Stomach (tissue), 9 donors: ENCODE measurements around the gene METRN. TPM values are rescaled to one million over a fixed set of nuclear protein-coding genes. Genes with fewer than 3 reads are reported as not detected.

Experiments used
- DNase-seq, 2 donors: peaks; one replicate each; pipeline versions ENCODE4 v3.0.0 to v3.0.0-alpha.2; 2013 to 2019
- H3K27ac ChIP-seq, 5 donors: fragments of 200-600 bp in 4 of 5; sonication (generic) in 4 of 5; one replicate each; pipeline ENCODE4 v1.5.1; 2013 to 2019; ENCODE audit warnings: mild to moderate bottlenecking in 1 of 5, moderate library complexity in 1 of 5
- H3K27me3 ChIP-seq, 3 donors: fragments of 200-600 bp; sonication (generic); one replicate each; pipeline ENCODE4 v1.5.1; 2017 to 2019; ENCODE audit warnings: mixed run types in 1 of 3
- H3K36me3 ChIP-seq, 4 donors: fragments of 200-600 bp; sonication (generic); 1 replicate in 3 of 4; 2 replicates in 1 of 4; pipeline ENCODE4 v1.5.1; 2016 to 2019
- H3K4me1 ChIP-seq, 4 donors: fragments of 200-600 bp; sonication (generic); one replicate each; pipeline ENCODE4 v1.5.1; 2016 to 2019
- H3K4me3 ChIP-seq, 4 donors: fragments of 200-600 bp; sonication (generic) in 3 of 4; one replicate each; pipeline ENCODE4 v1.5.1; 2016 to 2019; ENCODE audit warnings: mild to moderate bottlenecking in 1 of 4
- H3K9me3 ChIP-seq, 4 donors: fragments of 200-600 bp; sonication (generic); one replicate each; pipeline ENCODE4 v1.5.1; 2016 to 2019
- CTCF ChIP-seq, 7 experiments: fragments of 450-650 bp in 4 of 7; fragments of 200-600 bp in 3 of 7; sonication (generic) in 3 of 7; IDR thresholded peaks; one replicate each; pipeline ENCODE4 v1.5.1; 2016 to 2019; ENCODE audit warnings: antibody characterized with exemption in 7 of 7, control low read depth in 2 of 7, mild to moderate bottlenecking in 1 of 7
- EP300 ChIP-seq: sonication (generic); formaldehyde crosslinking; IDR thresholded peaks from one replicate; pipeline ENCODE4 v1.6.1; 2017; ENCODE audit warnings: antibody characterized with exemption
- POLR2A ChIP-seq, 4 donors: fragments of 450-650 bp; IDR thresholded peaks; one replicate each; pipeline ENCODE4 v1.6.1; 2016; ENCODE audit warnings: antibody characterized with exemption in 4 of 4, control low read depth in 2 of 4, mild to moderate bottlenecking in 1 of 4, moderate library complexity in 1 of 4
- POLR2AphosphoS5 ChIP-seq, 3 donors: sonication (generic); formaldehyde crosslinking; IDR thresholded peaks; one replicate each; pipeline ENCODE4 v1.6.1; 2016; ENCODE audit warnings: antibody characterized with exemption in 3 of 3
- WGBS, 5 donors: extraction: QIAGEN DNeasy Blood & Tissue Kit in 3 of 5; methylation state at CpG; one replicate each; pipeline versions ENCODE4 v1.1.5 to v1.1.7; 2013 to 2018; 5-methylcytosine and 5-hydroxymethylcytosine counted together
- intact Hi-C: fragments of 100-400 bp; cut with DNase I; formaldehyde crosslinking; loops from one replicate; pipeline ENCODE4 v1.15.1; 2023; ENCODE audit warnings: low total_unique reads
- polyA plus RNA-seq, 3 donors: library from polyadenylated mRNA; stranded (reverse); fragments of 200-250 nt; gene quantifications; one replicate each; pipeline ENCODE4 v1.2.3, GENCODE V29; 2013
- total RNA-seq, 5 donors: library from RNA; depleted of rRNA; stranded (reverse); fragments of >200 nt; gene quantifications; one replicate each; pipeline versions ENCODE4 v1.1.0 to v1.2.3, GENCODE V29; 2014 to 2016
- donor health status: healthy with polysubstance abuse.
- donor health status: Bipolar disorder and iron deficiency.
- donor health status: healthy.

The METRN gene
- total and polyA plus RNA-seq, 8 donors, result 7.1 to 79.7 (median 34.4) TPM

- TF ChIP-seq CTCF (IDR thresholded peaks at IDR 0.05) (no peak), EP300 (no peak), POLR2AphosphoS5 (IDR thresholded peaks at IDR 0.05) (no peak), POLR2A (IDR thresholded peaks at IDR 0.05) (no peak)
Measured at GRCh38 chr16:717450-718245, 2.7 kb downstream of the METRN start.

GRCh38 chr16:718389-718788 is 3.5 kb downstream of the METRN start:
- peaks cover 0 to 41% (median 5%) of the 10 kb centered on the region in 3 donors for H3K27me3 ChIP-seq
- H3K4me1 ChIP-seq, result peaks cover 40 to 70% (median 67%) of the 10 kb centered on the region in 4 donors
- intact Hi-C loops, result no loop called here
- no peak for DNase-seq
- H3K9me3 ChIP-seq, result no peaks in the 10 kb centered on the region
- no peak overlapping the region for H3K4me3 ChIP-seq
- peaks cover 0 to 14% (median 0%) of the 10 kb centered on the region in 4 donors for H3K36me3 ChIP-seq
- no peak for TF ChIP-seq CTCF (IDR thresholded peaks at IDR 0.05)
- TF ChIP-seq POLR2AphosphoS5 (IDR thresholded peaks at IDR 0.05), result no peak
- TF ChIP-seq POLR2A (IDR thresholded peaks at IDR 0.05), result no peak
- no peak for TF ChIP-seq EP300
- no peak overlapping the region for H3K27ac ChIP-seq
- WGBS, 5 donors, result 79 to 87% (median 84%) methylated on average over 6 to 9 of the region's 9 CpGs

More at GRCh38 chr16:717450-718245, 2.7 kb downstream of the METRN start:
- H3K4me1 ChIP-seq, result peaks cover 40 to 70% (median 67%) of the 10 kb centered on the region in 4 donors
- H3K36me3 ChIP-seq, result peaks cover 0 to 10% (median 0%) of the 10 kb centered on the region in 4 donors
- DNase-seq, result peak in 1 of 2 donors; percentile 50
- 72 to 82% (median 77%) methylated on average over 19 to 32 of the region's 32 CpGs for WGBS, 5 donors
- no peak overlapping the region for H3K27ac ChIP-seq
- no peak overlapping the region for H3K4me3 ChIP-seq
- intact Hi-C loops, result no loop called here
- peaks cover 0 to 44% (median 5%) of the 10 kb centered on the region in 3 donors for H3K27me3 ChIP-seq
- H3K9me3 ChIP-seq, result no peaks in the 10 kb centered on the region

- Histone ChIP-seq H3K4me1 (peaks cover 40 to 70% (median 67%) of the 10 kb centered on the region in 4 donors), H3K9me3 (no peaks in the 10 kb centered on the region), H3K4me3 (no peak overlapping the region), H3K36me3 (peaks cover 0 to 14% (median 0%) of the 10 kb centered on the region in 4 donors), H3K27me3 (peaks cover 0 to 37% (median 5%) of the 10 kb centered on the region in 3 donors), H3K27ac (no peak overlapping the region)
- 39 to 67% (median 57%) methylated on average over 5 to 6 of the region's 6 CpGs for WGBS, 5 donors
- no peak for DNase-seq
- intact Hi-C loops, result no loop called here
- TF ChIP-seq EP300 (no peak), POLR2AphosphoS5 (IDR thresholded peaks at IDR 0.05) (no peak), POLR2A (IDR thresholded peaks at IDR 0.05) (no peak)
Measured at GRCh38 chr16:718922-719321, 4.0 kb downstream of the METRN start.

- H3K4me1 ChIP-seq, result peaks cover 35 to 63% (median 60%) of the 10 kb centered on the region in 4 donors
- TF ChIP-seq CTCF (IDR thresholded peaks at IDR 0.05) (no peak), EP300 (no peak), POLR2AphosphoS5 (IDR thresholded peaks at IDR 0.05) (no peak), POLR2A (IDR thresholded peaks at IDR 0.05) (no peak)
- peaks cover 0 to 35% (median 0%) of the 10 kb centered on the region in 3 donors for H3K27me3 ChIP-seq
- intact Hi-C loops, result no loop called here
- peak overlapping the region; percentile 63 to 88 (median 80) for H3K4me3 ChIP-seq
- H3K36me3 ChIP-seq, result peaks cover 0 to 14% (median 0%) of the 10 kb centered on the region in 4 donors
- H3K9me3 ChIP-seq, result no peaks in the 10 kb centered on the region
- H3K27ac ChIP-seq, result peak overlapping the region; percentile 88 to 94 (median 90)
- WGBS, 5 donors, result 7 to 11% (median 7%) methylated on average over 14 to 16 of the region's 16 CpGs
- peak in 1 of 2 donors; percentile 49 for DNase-seq
Measured at GRCh38 chr16:719815-720446, 5.0 kb downstream of the METRN start.
